Stimulated activated CD4-positive, alpha-beta T cell treated with anti-CD3 and anti-CD28 coated beads, Interleukin-12 subunit alpha, Interleukin-12 subunit beta, amount 100 ng/mL, for 24 hours (primary cell): ENCODE results near the gene PPP4R3A.
"Not testable (repeated sequence)": the region's sequence is repeated elsewhere in the genome, so short reads cannot be mapped to it uniquely, and the experiment has no call there.

Experiments used
- DNase-seq, 2 experiments: peaks; one replicate each; pipeline ENCODE4 v3.0.0-alpha.2; 2020; ENCODE audit warnings: low read depth in 2 of 2

PPP4R3A gene

GRCh38 chr14:91510171-91511042 is at the start of gene PPP4R3A:
PPP4R3A (minus strand) TSS chr14:91510310; CDS start chr14:91509647, 663 bp downstream.
- DNase-seq: peak; percentile 89

GRCh38 chr14:91555531-91555930 is 45.4 kb upstream of the PPP4R3A start:
- no peak for DNase-seq

GRCh38 chr14:91554535-91555332 is 44.6 kb upstream of the PPP4R3A start:
- no peak for DNase-seq

- DNase-seq: no peak
Observed at GRCh38 chr14:91548108-91548507, 38.0 kb upstream of the PPP4R3A start.

- no peak for DNase-seq
Observed at GRCh38 chr14:91545946-91546716, 36.0 kb upstream of the PPP4R3A start.

- DNase-seq: no peak
Observed at GRCh38 chr14:91545204-91545603, 35.1 kb upstream of the PPP4R3A start.

- DNase-seq: no peak
Observed at GRCh38 chr14:91536327-91536726, 26.2 kb upstream of the PPP4R3A start.

GRCh38 chr14:91534059-91534458 is 23.9 kb upstream of the PPP4R3A start:
- DNase-seq: not testable (repeated sequence)

- DNase-seq: no peak
Observed at GRCh38 chr14:91533623-91534022, 23.5 kb upstream of the PPP4R3A start.

- DNase-seq: no peak
Observed at GRCh38 chr14:91523972-91524371, 13.9 kb upstream of the PPP4R3A start.

GRCh38 chr14:91521061-91521640 is 11.0 kb upstream of the PPP4R3A start:
- no peak for DNase-seq

- no peak for DNase-seq
Observed at GRCh38 chr14:91520138-91520537, 10.0 kb upstream of the PPP4R3A start.

- no peak for DNase-seq
Observed at GRCh38 chr14:91519239-91520036, 9.3 kb upstream of the PPP4R3A start.

- DNase-seq: no peak
Observed at GRCh38 chr14:91516663-91517388, 6.7 kb upstream of the PPP4R3A start.

- DNase-seq: no peak
Observed at GRCh38 chr14:91515979-91516378, 5.9 kb upstream of the PPP4R3A start.

GRCh38 chr14:91511043-91511383 is 903 bp upstream of the PPP4R3A start:
- no peak for DNase-seq

- DNase-seq: no peak
Observed at GRCh38 chr14:91509878-91510170, 286 bp downstream of the PPP4R3A start.

- peak; percentile 9 to 18 for DNase-seq
Observed at GRCh38 chr14:91509083-91509877, 830 bp downstream of the PPP4R3A start.

GRCh38 chr14:91508105-91508504 is 2.0 kb downstream of the PPP4R3A start:
- no peak for DNase-seq

- DNase-seq: no peak
Observed at GRCh38 chr14:91506226-91506625, 3.9 kb downstream of the PPP4R3A start.
